Neural progenitor cell (in vitro differentiated cells): ENCODE results near the gene ZNF385A. TPM values are rescaled to one million over a fixed set of nuclear protein-coding genes. Genes with fewer than 3 reads are reported as not detected.
A peak's percentile ranks its signal among the peaks of the same experiment; 100 is the strongest.

ENCODE experiments used
- DNase-seq: peaks from one replicate; pipeline ENCODE4 v3.0.0-alpha.2; 2016; ENCODE audit warnings: low spot score
- H2AFZ ChIP-seq: fragments of 200-600 bp; sonication (generic); replicated peaks from 2 replicates; pipeline ENCODE4 v1.6.1; 2016; ENCODE audit warnings: antibody characterized with exemption
- H3F3A ChIP-seq: fragments of 200-600 bp; sonication (generic); 2 replicates; pipeline ENCODE4 v1.6.1; 2016; ENCODE audit warnings: antibody characterized with exemption, low read depth
- H3K27ac ChIP-seq: fragments of 200-600 bp; sonication (generic); 2 replicates; pipeline ENCODE4 v1.5.1; 2016; ENCODE audit warnings: mild to moderate bottlenecking
- H3K27me3 ChIP-seq: fragments of 200-600 bp; sonication (generic); 2 replicates; pipeline ENCODE4 v1.6.1; 2016; ENCODE audit warnings: mild to moderate bottlenecking, moderate library complexity
- H3K36me3 ChIP-seq: fragments of 200-600 bp; sonication (generic); 2 replicates; pipeline ENCODE4 v1.5.1; 2016
- H3K4me1 ChIP-seq: fragments of 200-600 bp; sonication (generic); 2 replicates; pipeline ENCODE4 v1.6.1; 2016; ENCODE audit warnings: mixed run types
- H3K4me2 ChIP-seq: fragments of 200-600 bp; sonication (generic); 2 replicates; pipeline ENCODE4 v1.6.1; 2016
- H3K4me3 ChIP-seq: fragments of 200-600 bp; sonication (generic); 2 replicates; pipeline ENCODE4 v1.5.1; 2016
- H3K79me2 ChIP-seq: fragments of 200-600 bp; sonication (generic); 2 replicates; pipeline ENCODE4 v1.6.1; 2016; ENCODE audit warnings: low read depth
- H3K9ac ChIP-seq: fragments of 200-600 bp; sonication (generic); 2 replicates; pipeline ENCODE4 v1.6.1; 2016
- H3K9me3 ChIP-seq: fragments of 200-600 bp; sonication (generic); 2 replicates; pipeline ENCODE4 v1.5.1; 2016; ENCODE audit warnings: low read depth
- H4K20me1 ChIP-seq: fragments of 200-600 bp; sonication (generic); 2 replicates; pipeline ENCODE4 v1.6.1; 2016; ENCODE audit warnings: low read depth
- H3K27ac Mint-ChIP-seq: 3 replicates; pipeline ENCODE4 v1.8.0; 2021; ENCODE audit warnings: mixed read lengths
- H3K27me3 Mint-ChIP-seq: 2 replicates; pipeline ENCODE4 v1.8.0; 2022; ENCODE audit warnings: low read depth, mild to moderate bottlenecking, inconsistent platforms, moderate library complexity, mixed read lengths; ENCODE audit not compliant: insufficient read depth
- H3K36me3 Mint-ChIP-seq: 3 replicates; pipeline ENCODE4 v1.8.0; 2021; ENCODE audit warnings: mixed read lengths
- H3K4me1 Mint-ChIP-seq: 3 replicates; pipeline ENCODE4 v1.8.0; 2021; ENCODE audit warnings: mixed read lengths
- H3K4me3 Mint-ChIP-seq: 3 replicates; pipeline ENCODE4 v1.8.0; 2021; ENCODE audit warnings: mild to moderate bottlenecking, moderate library complexity, mixed read lengths
- H3K9me3 Mint-ChIP-seq: 3 replicates; pipeline ENCODE4 v1.8.0; 2020; ENCODE audit warnings: mixed read lengths
- EZH2 ChIP-seq: fragments of 200-600 bp; sonication (generic); IDR thresholded peaks from 2 replicates; pipeline ENCODE4 v1.6.1; 2017; ENCODE audit warnings: antibody characterized with exemption, mild to moderate bottlenecking, moderate library complexity
- EZH2phosphoT487 ChIP-seq: fragments of 200-600 bp; sonication (generic); IDR thresholded peaks from 2 replicates; pipeline ENCODE4 v1.6.1; 2017; ENCODE audit warnings: antibody characterized with exemption
- total RNA-seq: library from RNA; depleted of rRNA; stranded (reverse); fragments of >200 nt; gene quantifications from 2 replicates; pipeline ENCODE4 v1.2.3, GENCODE V29; 2015; ENCODE audit warnings: low replicate concordance
- TF ChIP-seq, protein P1 (sequence below): fragments of 200-600 bp; sonication (generic); IDR thresholded peaks from 2 replicates; pipeline ENCODE4 v1.5.1; 2017; ENCODE audit warnings: antibody characterized with exemption, mild to moderate bottlenecking

ZNF385A gene
- total RNA-seq, 1 donor from 2014 or later: 6.2 TPM

DNA sequence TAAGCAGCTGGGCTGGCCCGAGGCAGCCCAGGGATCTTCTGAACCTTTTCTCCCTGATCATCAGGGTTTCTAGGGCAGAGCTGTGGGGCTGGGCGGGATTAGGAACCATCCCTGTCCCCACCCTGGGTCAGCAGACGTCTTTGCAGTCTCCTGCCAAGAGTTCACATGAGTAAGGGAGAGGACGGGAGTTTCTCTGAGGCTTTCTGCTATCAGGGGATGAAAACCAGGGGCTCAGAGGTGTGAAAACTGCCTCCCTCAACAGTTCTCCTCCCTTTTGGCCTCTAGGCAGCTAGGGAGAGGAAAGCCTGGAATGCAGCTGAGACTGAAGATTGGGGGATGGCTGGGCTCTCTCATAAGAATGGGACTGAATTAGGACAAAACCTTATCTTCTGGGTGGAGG lies 7.9 kb downstream of the ZNF385A start:
- Mint-ChIP-seq H3K9me3 (no peaks in the 10 kb centered on the region), H3K27ac (no peak overlapping the region), H3K27me3 (peaks cover 5% of the 10 kb centered on the region), H3K4me3 (peak overlapping the region; percentile 19), H3K4me1 (peaks cover 35% of the 10 kb centered on the region), H3K36me3 (peaks cover 18% of the 10 kb centered on the region)
- Histone ChIP-seq H3F3A (peaks cover 17% of the 10 kb centered on the region), H3K9ac (no peak overlapping the region), H3K4me1 (peaks cover 10% of the 10 kb centered on the region), H3K9me3 (no peaks in the 10 kb centered on the region), H3K4me2 (no peak overlapping the region), H4K20me1 (peaks cover 75% of the 10 kb centered on the region), H3K36me3 (no peaks in the 10 kb centered on the region), H3K4me3 (no peak overlapping the region), H3K27me3 (no peaks in the 10 kb centered on the region), H2AFZ (no peak overlapping the region), H3K79me2 (peaks cover 11% of the 10 kb centered on the region), H3K27ac (no peak overlapping the region)
- no peak for DNase-seq
- TF ChIP-seq EZH2phosphoT487 (no peak), EZH2 (no peak)
- TF ChIP-seq, protein P1, sequence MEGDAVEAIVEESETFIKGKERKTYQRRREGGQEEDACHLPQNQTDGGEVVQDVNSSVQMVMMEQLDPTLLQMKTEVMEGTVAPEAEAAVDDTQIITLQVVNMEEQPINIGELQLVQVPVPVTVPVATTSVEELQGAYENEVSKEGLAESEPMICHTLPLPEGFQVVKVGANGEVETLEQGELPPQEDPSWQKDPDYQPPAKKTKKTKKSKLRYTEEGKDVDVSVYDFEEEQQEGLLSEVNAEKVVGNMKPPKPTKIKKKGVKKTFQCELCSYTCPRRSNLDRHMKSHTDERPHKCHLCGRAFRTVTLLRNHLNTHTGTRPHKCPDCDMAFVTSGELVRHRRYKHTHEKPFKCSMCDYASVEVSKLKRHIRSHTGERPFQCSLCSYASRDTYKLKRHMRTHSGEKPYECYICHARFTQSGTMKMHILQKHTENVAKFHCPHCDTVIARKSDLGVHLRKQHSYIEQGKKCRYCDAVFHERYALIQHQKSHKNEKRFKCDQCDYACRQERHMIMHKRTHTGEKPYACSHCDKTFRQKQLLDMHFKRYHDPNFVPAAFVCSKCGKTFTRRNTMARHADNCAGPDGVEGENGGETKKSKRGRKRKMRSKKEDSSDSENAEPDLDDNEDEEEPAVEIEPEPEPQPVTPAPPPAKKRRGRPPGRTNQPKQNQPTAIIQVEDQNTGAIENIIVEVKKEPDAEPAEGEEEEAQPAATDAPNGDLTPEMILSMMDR: no peak

DNA sequence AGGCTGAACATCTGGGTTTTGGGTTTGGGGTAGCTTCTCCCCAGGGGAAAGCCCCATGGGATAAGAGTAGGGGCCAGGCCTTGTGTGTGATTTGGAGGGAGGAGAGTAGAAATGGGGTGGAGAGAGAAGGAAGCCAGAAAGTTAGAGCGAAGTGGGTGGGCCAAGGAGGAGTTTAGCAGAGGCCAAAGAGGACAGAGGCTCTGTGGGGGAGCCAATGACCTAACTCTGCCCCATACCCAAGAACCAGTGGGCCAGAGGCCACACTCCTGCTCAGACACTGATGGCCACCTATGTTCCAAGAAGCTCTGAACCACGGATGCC lies 9.3 kb downstream of the ZNF385A start:
- Histone ChIP-seq H3K4me1 (peaks cover 16% of the 10 kb centered on the region), H3K27ac (no peak overlapping the region), H4K20me1 (peaks cover 79% of the 10 kb centered on the region), H3K27me3 (no peaks in the 10 kb centered on the region), H3K9ac (no peak overlapping the region), H3F3A (peaks cover 15% of the 10 kb centered on the region), H2AFZ (no peak overlapping the region), H3K9me3 (no peaks in the 10 kb centered on the region), H3K4me2 (no peak overlapping the region), H3K4me3 (no peak overlapping the region), H3K36me3 (no peaks in the 10 kb centered on the region), H3K79me2 (peaks cover 11% of the 10 kb centered on the region)
- Mint-ChIP-seq H3K9me3 (no peaks in the 10 kb centered on the region), H3K36me3 (peaks cover 18% of the 10 kb centered on the region), H3K27ac (peak overlapping the region; percentile 63), H3K4me1 (peaks cover 38% of the 10 kb centered on the region), H3K27me3 (peaks cover 5% of the 10 kb centered on the region), H3K4me3 (no peak overlapping the region)
- no peak for TF ChIP-seq EZH2
- TF ChIP-seq, protein P1: no peak
- DNase-seq: no peak

DNA sequence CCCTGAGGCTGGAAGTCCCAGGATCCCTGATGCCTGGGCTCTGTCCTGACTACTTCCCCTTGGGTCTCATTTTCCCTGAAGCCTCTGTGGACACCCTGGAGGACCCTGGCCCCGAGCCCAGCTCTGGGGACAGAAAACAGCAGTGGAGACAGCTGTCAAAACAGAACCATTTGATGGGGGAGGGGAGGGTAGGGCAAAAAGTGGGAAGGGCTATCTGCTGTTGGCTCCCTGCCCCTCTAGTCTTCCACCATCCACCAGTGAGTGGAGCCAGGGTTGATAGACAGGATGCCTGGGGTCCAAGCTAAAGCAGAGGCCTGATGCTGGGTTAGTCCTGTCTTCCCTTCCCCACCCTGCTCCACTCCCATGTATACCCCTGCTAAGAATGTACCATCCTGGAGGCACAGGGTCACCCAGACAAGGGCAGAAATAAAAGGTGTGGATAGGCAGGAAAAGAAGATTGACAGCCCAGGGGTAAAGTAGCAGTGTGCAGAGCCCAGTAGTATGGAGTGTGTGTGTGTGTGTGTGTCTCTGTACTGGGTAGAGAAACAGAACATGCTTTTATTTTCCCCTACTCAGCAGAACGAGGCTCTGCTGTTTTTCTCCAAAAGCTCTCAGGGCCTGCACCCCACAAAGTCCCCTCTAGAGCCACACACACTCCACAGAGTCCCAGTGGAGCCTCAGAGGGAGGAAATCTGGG lies 9.8 kb downstream of the ZNF385A start:
- Histone ChIP-seq H3K27me3 (peaks cover 4% of the 10 kb centered on the region), H3K36me3 (no peaks in the 10 kb centered on the region), H3F3A (peaks cover 10% of the 10 kb centered on the region), H3K9me3 (no peaks in the 10 kb centered on the region), H4K20me1 (peaks cover 78% of the 10 kb centered on the region), H3K4me2 (no peak overlapping the region), H3K4me1 (peaks cover 19% of the 10 kb centered on the region), H3K9ac (no peak overlapping the region), H2AFZ (no peak overlapping the region), H3K79me2 (peaks cover 11% of the 10 kb centered on the region), H3K4me3 (no peak overlapping the region), H3K27ac (no peak overlapping the region)
- peaks cover 34% of the 10 kb centered on the region for H3K4me1 Mint-ChIP-seq
- H3K4me3 Mint-ChIP-seq: no peak overlapping the region
- H3K27me3 Mint-ChIP-seq: peaks cover 5% of the 10 kb centered on the region
- DNase-seq: no peak
- H3K27ac Mint-ChIP-seq: peak overlapping the region; percentile 57
- no peaks in the 10 kb centered on the region for H3K9me3 Mint-ChIP-seq
- peaks cover 18% of the 10 kb centered on the region for H3K36me3 Mint-ChIP-seq
- TF ChIP-seq EZH2: no peak
- no peak for TF ChIP-seq EZH2phosphoT487
- TF ChIP-seq, protein P1: no peak
